NCI-H510A (cell line): Measurements from ENCODE around the gene SLC13A2.
"Not testable (repeated sequence)": the region's sequence is repeated elsewhere in the genome, so short reads cannot be mapped to it uniquely, and the experiment has no call there.

ENCODE experiments used
- DNase-seq: peaks from one replicate; lab custom pipeline; 2025; lab: John Stamatoyannopoulos, UW

Gene SLC13A2

GRCh38 chr17:28514561-28515002 is 41.1 kb downstream of the SLC13A2 start:
- DNase-seq = no peak

DNA sequence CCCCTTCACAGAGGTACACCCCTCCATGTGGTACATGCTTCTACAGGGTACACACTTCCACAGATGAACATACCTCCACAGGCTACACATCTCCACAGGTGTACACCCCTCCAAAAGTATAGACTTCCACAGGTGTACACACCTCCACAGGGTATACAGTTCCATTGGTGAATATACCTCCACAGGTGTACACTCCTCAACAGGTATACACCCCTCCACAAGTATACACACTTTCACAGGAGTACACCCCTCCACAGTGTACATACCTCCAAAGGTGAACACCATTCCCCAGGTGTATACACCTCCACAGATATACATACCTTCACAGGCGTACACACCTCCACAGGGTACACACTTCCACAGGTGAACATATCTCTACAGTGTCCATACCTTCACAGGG is 42.1 kb downstream of the SLC13A2 start:
- DNase-seq = no peak

- DNase-seq = no peak
Observed at GRCh38 chr17:28518132-28518531, 44.7 kb downstream of the SLC13A2 start.

DNA sequence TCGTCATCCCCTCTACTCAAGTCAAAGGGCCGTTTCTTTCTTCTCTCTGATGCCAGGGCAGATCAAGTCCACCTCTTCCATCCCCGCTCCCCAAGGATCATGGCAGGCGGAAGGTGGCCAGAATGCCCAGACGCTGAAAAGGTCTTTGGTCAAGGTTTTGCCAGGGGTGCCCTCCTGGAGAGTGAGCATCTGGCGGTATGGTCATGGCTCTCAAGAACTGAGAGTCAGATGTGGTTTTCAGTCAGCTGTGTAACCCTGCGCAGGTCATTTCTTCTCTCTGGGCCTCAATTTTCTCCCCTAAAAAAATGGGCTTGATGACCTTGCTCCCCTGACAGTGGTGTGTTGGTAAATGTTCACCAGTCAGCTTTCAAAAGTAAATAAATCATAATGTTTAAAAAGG is 45.1 kb downstream of the SLC13A2 start:
- no peak for DNase-seq

DNA sequence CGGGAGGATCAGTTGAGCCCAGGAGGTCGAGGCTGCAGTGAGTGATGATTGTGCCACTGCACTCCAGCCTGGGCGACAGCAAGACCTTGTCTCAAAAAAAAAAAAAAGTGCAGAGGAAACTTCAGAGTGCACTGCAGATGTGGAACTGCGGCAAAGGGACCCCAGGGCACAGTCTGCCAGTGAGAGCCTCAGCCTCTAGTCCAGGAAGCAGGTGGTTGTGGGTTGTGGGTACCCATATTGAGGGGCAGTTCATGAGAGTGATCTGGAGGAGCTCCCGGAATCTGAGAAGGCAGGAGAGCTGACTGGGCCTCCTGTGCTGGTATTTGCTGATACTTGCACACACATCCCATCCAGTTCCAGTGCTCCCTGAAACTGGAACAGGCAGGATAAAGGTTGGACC is 45.8 kb downstream of the SLC13A2 start:
- DNase-seq = no peak

GRCh38 chr17:28520687-28521086 is 47.2 kb downstream of the SLC13A2 start:
- no peak for DNase-seq

GRCh38 chr17:28521311-28522085 is 48.1 kb downstream of the SLC13A2 start:
- DNase-seq = no peak

- DNase-seq = not testable (repeated sequence)
Observed at GRCh38 chr17:28522281-28522680, 48.8 kb downstream of the SLC13A2 start.

GRCh38 chr17:28523186-28523585 is 49.7 kb downstream of the SLC13A2 start:
- no peak for DNase-seq

DNA sequence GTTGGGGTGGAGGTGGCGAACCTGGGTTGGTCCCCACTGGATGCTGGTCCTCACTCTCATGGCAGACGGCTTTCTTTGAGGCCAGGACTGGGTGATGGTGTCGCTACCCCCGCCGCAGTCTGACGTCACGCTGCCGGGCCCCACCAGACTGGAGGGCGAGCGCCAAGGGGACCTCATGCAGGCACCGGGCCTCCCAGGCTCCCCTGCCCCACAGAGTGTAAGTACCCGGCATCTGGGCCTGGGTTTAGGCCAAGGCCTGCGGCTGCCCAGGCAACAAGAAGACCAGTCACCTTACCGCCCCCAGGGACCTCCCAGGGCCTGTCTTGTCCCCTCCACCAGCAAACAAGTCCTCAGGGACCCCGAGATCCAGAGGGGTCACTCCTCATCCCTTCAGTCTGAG is 50.4 kb downstream of the SLC13A2 start:
- no peak for DNase-seq

DNA sequence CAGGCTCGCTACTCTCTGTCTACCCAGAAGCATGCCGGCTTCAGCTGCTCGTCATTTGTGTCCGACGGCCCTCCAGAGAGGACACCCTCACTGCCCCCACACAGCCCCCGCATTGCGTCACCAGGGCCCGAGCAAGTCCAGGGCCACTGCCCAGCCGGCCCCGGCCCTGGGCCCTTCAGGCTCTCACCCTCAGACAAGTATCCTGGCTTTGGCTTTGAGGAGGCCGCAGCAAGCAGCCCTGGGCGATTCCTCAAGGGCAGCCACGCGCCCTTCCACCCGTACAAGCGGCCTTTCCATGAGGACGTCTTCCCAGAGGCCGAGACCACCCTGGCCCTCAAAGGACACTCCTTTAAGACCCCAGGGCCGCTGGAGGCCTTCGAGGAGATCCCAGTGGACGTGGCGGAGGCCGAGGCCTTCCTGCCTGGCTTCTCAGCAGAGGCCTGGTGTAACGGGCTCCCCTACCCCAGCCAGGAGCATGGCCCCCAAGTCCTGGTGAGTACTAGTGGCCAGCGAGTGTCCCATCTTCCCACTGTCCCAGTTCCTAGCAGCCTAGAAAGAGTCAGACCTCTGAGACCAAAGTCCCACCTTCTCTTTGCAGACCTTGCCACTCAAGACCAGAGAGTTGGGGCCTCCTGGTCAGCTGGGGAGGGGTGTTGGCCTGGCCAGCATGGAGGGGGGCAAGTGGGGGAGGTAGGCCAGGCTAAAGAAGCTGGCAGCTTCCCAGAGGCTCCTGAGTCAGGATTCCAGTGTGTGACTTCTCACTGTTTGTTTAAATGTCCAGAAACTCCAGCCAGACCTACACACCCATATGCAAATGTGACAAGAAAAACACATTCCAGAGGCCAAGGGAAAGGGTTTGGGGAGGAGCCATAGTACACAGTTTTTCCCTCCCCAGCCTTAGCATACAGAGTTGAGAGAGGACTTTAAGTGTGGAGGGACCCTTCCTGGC is 51.3 kb downstream of the SLC13A2 start:
- DNase-seq = no peak

- DNase-seq = no peak
Observed at GRCh38 chr17:28526381-28526780, 52.9 kb downstream of the SLC13A2 start.

GRCh38 chr17:28527181-28527681 is 53.8 kb downstream of the SLC13A2 start:
- no peak for DNase-seq

DNA sequence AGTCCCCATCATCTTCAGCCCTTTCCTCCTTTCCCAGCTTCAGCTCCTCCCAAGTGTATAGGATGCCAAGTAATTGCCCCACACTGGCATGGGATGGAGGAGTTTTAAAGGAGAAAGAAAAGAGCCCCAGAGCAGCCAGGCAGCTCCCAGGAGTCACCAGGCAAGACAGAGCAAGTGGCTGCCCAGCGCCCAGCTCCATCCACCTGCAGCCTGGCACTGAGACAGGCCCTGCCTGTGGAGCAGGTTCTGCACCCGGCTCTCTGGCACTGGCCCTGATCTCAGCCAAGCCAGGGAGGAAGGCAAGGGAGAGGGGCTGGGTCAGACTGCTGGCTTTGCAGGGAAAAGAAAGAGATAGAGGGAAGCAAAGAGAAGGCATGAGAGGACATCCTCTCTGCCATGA is 54.4 kb downstream of the SLC13A2 start:
- DNase-seq = no peak

- no peak for DNase-seq
Observed at GRCh38 chr17:28528327-28529012, 55.0 kb downstream of the SLC13A2 start.

DNA sequence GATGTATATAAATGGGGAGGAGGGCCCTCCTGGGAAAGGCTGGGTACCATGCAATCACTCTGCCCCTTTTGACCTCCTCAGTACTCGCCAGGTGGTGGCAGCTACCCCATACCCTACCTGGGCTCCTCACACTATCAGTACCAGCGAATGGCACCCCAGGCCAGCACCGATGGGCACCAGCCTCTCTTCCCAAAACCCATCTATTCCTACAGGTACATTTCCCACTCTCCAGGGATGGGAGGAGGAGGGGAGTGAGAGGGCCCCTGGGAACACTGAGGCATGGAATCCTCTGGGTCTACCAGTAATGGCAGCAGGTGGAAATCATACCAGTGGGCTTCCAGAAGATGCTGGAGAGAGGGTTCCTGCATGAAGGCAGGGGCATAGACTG is 55.6 kb downstream of the SLC13A2 start:
- no peak for DNase-seq

GRCh38 chr17:28530250-28530649 is 56.8 kb downstream of the SLC13A2 start:
- DNase-seq = no peak

- DNase-seq = no peak
Observed at GRCh38 chr17:28530926-28531325, 57.5 kb downstream of the SLC13A2 start.

DNA sequence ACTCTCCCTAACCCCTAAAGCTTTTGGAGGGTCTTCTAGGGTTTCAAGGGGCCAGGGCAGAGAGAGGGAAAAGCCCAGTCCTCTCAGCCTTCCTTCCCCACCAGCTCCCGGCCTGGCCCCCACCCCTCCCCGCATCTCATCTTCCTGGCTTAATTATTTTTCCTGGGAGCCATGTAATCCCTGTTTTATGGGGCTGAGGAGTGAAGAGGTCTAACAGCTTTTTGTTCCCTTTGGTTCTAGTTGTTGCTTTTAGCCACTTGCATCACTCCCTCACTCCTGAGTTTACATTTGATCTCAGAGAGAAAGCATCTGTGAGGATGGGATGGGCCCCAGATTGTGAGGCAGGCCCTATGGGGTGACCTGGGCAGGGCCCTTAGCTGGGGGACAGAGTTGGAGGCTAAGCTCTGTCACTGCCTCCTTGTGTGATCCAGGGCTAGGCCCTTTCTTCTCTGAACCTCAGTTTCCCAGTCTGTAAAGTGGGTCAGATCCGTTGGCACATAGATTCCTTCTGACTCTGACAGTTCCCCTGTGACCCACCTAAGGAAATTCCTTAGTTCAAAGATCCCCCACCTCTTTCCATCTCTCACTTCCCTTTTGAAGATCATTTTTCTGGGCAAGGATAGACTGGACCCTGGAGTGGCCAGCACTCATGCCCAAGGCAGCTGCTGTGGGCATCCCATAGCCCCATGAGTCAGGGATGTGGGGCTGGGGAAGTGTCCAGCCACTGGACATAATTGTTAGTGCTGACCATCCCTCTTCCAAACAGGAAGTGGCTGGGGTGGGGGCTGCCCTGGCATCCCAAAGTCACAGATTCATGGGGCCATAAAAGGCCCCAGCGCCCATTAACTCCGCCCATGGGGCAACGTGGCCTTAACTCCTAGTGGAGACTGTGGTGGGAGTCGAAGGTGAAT is 58.9 kb downstream of the SLC13A2 start:
- no peak for DNase-seq

GRCh38 chr17:28533091-28533807 is 59.8 kb downstream of the SLC13A2 start:
- DNase-seq = no peak
